SK-N-SH (cell line): Measurements from ENCODE around the gene GRK3. TPM values are rescaled to one million over a fixed set of nuclear protein-coding genes. Genes with fewer than 3 reads are reported as not detected.

Source experiments
- CTCF ChIA-PET: fragments of 300-600, 350-600 bp; formaldehyde crosslinking; extraction: SDS; loops from one replicate; lab custom pipeline; 2021; lab: Yijun Ruan, JAX
- POLR2A ChIA-PET: fragments of 350-600 bp; sonication (Branson Sonifier 250); formaldehyde crosslinking; extraction: SDS; loops from one replicate; lab custom pipeline; 2020; ENCODE audit warnings: antibody characterized with exemption, inconsistent platforms; lab: Yijun Ruan, JAX
- DNase-seq: peaks from one replicate; pipeline ENCODE4 v3.0.0; 2012
- H2AFZ ChIP-seq: fragments of 200-600 bp; sonication (generic); 2 replicates; pipeline ENCODE4 v1.8.1; 2016; ENCODE audit warnings: antibody characterized with exemption, mild to moderate bottlenecking, low read depth
- H3F3A ChIP-seq: fragments of 200-600 bp; sonication (generic); replicated peaks from 2 replicates; pipeline ENCODE3; 2016; ENCODE audit warnings: antibody characterized with exemption, mild to moderate bottlenecking; ENCODE audit not compliant: insufficient read depth
- H3K27ac ChIP-seq, 2 experiments: fragments of 200-500 bp in 1 of 2; fragments of 200-600 bp in 1 of 2; sonication (Bioruptor generic) in 1 of 2; sonication (generic), shearing (Covaris generic) in 1 of 2; 2 replicates each; pipeline versions ENCODE4 v1.5.1 to v1.6.1; 2014 to 2016; ENCODE audit warnings: low read depth in 2 of 2, inconsistent platforms in 1 of 2, low read length in 1 of 2, mild to moderate bottlenecking in 1 of 2, mixed read lengths in 1 of 2
- H3K27me3 ChIP-seq: fragments of 200-600 bp; sonication (generic), shearing (Covaris generic); 2 replicates; pipeline ENCODE4 v1.6.1; 2016; ENCODE audit warnings: mixed run types; ENCODE audit not compliant: insufficient read depth
- H3K36me3 ChIP-seq, 2 experiments: fragments of 200-500 bp in 1 of 2; fragments of 200-600 bp in 1 of 2; sonication (Bioruptor generic) in 1 of 2; sonication (generic) in 1 of 2; replicated peaks in 1 of 2; 2 replicates each; pipeline versions ENCODE3 to v1.5.1; 2014 to 2016; ENCODE audit warnings: low read length in 1 of 2, mild to moderate bottlenecking in 1 of 2; ENCODE audit not compliant: insufficient read depth in 2 of 2, control insufficient read depth in 1 of 2
- H3K4me1 ChIP-seq, 2 experiments: fragments of 200-500 bp in 1 of 2; fragments of 200-600 bp in 1 of 2; sonication (Bioruptor generic) in 1 of 2; sonication (generic), shearing (Covaris generic) in 1 of 2; 2 replicates each; pipeline versions ENCODE4 v1.5.1 to v1.6.1; 2014 to 2016; ENCODE audit warnings: low read depth in 1 of 2, low read length in 1 of 2, mixed run types in 1 of 2; ENCODE audit not compliant: insufficient read depth in 2 of 2, control insufficient read depth in 1 of 2
- H3K4me2 ChIP-seq: fragments of 200-600 bp; sonication (generic), shearing (Covaris generic); 2 replicates; pipeline ENCODE4 v1.6.1; 2017; ENCODE audit warnings: mixed run types
- H3K4me3 ChIP-seq, 2 experiments: fragments of 200-500 bp in 1 of 2; fragments of 200-600 bp in 1 of 2; sonication (Bioruptor generic) in 1 of 2; sonication (generic), shearing (Covaris generic) in 1 of 2; 2 replicates each; pipeline versions ENCODE4 v1.5.1 to v1.8.1; 2014 to 2016; ENCODE audit warnings: low read depth in 2 of 2, inconsistent platforms in 1 of 2, low read length in 1 of 2, mild to moderate bottlenecking in 1 of 2, mixed read lengths in 1 of 2, moderate library complexity in 1 of 2
- H3K79me2 ChIP-seq: fragments of 200-600 bp; sonication (generic); 2 replicates; pipeline ENCODE4 v1.8.1; 2017; ENCODE audit warnings: mild to moderate bottlenecking; ENCODE audit not compliant: insufficient read depth
- H3K9ac ChIP-seq: fragments of 200-600 bp; sonication (generic); 2 replicates; pipeline ENCODE4 v1.6.1; 2017; ENCODE audit warnings: mixed run types
- H3K9me2 ChIP-seq: fragments of 200-600 bp; sonication (generic); 2 replicates; pipeline ENCODE4 v1.6.1; 2017; ENCODE audit warnings: mixed run types
- H3K9me3 ChIP-seq: fragments of 200-600 bp; sonication (generic); 2 replicates; pipeline ENCODE4 v1.6.1; 2017; ENCODE audit warnings: mixed run types, mild to moderate bottlenecking, moderate library complexity
- H4K20me1 ChIP-seq: fragments of 200-600 bp; sonication (generic); 2 replicates; pipeline ENCODE4 v1.6.1; 2017; ENCODE audit warnings: mild to moderate bottlenecking, mixed run types; ENCODE audit not compliant: insufficient read depth
- CHD2 ChIP-seq: fragments of 150-350 bp; IDR thresholded peaks from 2 replicates; pipeline ENCODE4 v1.6.1; 2018; ENCODE audit warnings: low read length; ENCODE audit not compliant: partially characterized antibody
- CTCF ChIP-seq: fragments of 200-600 bp; sonication (generic); IDR thresholded peaks from 2 replicates; pipeline ENCODE4 v1.6.1; 2017; ENCODE audit warnings: antibody characterized with exemption, mild to moderate bottlenecking, moderate library complexity
- ELF1 ChIP-seq: IDR thresholded peaks from 2 replicates; pipeline ENCODE4 v1.4.0; 2012
- EP300 ChIP-seq, 2 experiments: IDR thresholded peaks; 2 replicates each; pipeline versions ENCODE4 v1.4.0 to v1.6.1; 2012; ENCODE audit warnings: borderline replicate concordance in 1 of 2, low read depth in 1 of 2, low read length in 1 of 2
- EZH2phosphoT487 ChIP-seq: fragments of 200-600 bp; sonication (generic); IDR thresholded peaks from 2 replicates; pipeline ENCODE4 v1.6.1; 2017; ENCODE audit warnings: low read depth, mixed run types, mild to moderate bottlenecking, antibody characterized with exemption, moderate library complexity, borderline replicate concordance
- FOXJ3 ChIP-seq: sonication (generic); formaldehyde crosslinking; IDR thresholded peaks from 2 replicates; pipeline ENCODE4 v1.5.1; 2020; ENCODE audit warnings: mild to moderate bottlenecking, missing genetic modification reagents
- FOXM1 ChIP-seq: IDR thresholded peaks from 2 replicates; pipeline ENCODE4 v1.4.0; 2012; ENCODE audit warnings: low read depth, mild to moderate bottlenecking
- GABPA ChIP-seq: IDR thresholded peaks from 2 replicates; pipeline ENCODE4 v1.4.0; 2012; ENCODE audit warnings: low read depth, mild to moderate bottlenecking
- JUND ChIP-seq: IDR thresholded peaks from 2 replicates; pipeline ENCODE4 v1.4.0; 2012
- NFIC ChIP-seq: IDR thresholded peaks from 2 replicates; pipeline ENCODE4 v1.4.0; 2012; ENCODE audit warnings: borderline replicate concordance
- NRF1 ChIP-seq: IDR thresholded peaks from 2 replicates; pipeline ENCODE4 v1.6.1; 2012; ENCODE audit warnings: low read depth, mild to moderate bottlenecking, low read length
- PBX3 ChIP-seq: IDR thresholded peaks from 2 replicates; pipeline ENCODE4; 2012
- POLR2AphosphoS5 ChIP-seq: IDR thresholded peaks from 2 replicates; pipeline ENCODE4 v1.6.1; 2012; ENCODE audit warnings: low read depth, low read length
- RFX5 ChIP-seq: IDR thresholded peaks from 2 replicates; pipeline ENCODE4 v1.6.1; 2012; ENCODE audit warnings: mild to moderate bottlenecking, improper control_type of control experiment, low read length
- RXRA ChIP-seq: IDR thresholded peaks from 2 replicates; pipeline ENCODE4 v1.4.0; 2012; ENCODE audit warnings: low read depth, mild to moderate bottlenecking, borderline replicate concordance
- TAF1 ChIP-seq: IDR thresholded peaks from 2 replicates; pipeline ENCODE4 v1.6.1; 2012; ENCODE audit warnings: low read depth, mild to moderate bottlenecking, low read length, moderate library complexity, borderline replicate concordance
- USF1 ChIP-seq: IDR thresholded peaks from 2 replicates; pipeline ENCODE4 v1.4.0; 2012; ENCODE audit warnings: low read depth, borderline replicate concordance
- YY1 ChIP-seq: IDR thresholded peaks from 2 replicates; pipeline ENCODE4 v1.4.0; 2012; ENCODE audit warnings: low read depth, mild to moderate bottlenecking
- ZBTB33 ChIP-seq: IDR thresholded peaks from 2 replicates; pipeline ENCODE4 v1.4.0; 2012; ENCODE audit warnings: low read depth, borderline replicate concordance
- WGBS: methylation state at CpG from one replicate; pipeline ENCODE4 v1.1.6; 2017; ENCODE audit warnings: low lambda C conversion rate; 5-methylcytosine and 5-hydroxymethylcytosine counted together
- polyA plus RNA-seq, 3 experiments: library from polyadenylated mRNA; depleted of rRNA; stranded (reverse); fragments of >200 nt; gene quantifications; 2 replicates each; pipeline ENCODE4 v1.2.3, GENCODE V29; 2012

Gene GRK3
- polyA plus RNA-seq, 1 of the 3 experiments (the other 2 are of a cell fraction): 1.3 TPM

GRCh38 chr22:25766418-25766817, 201.9 kb downstream of the GRK3 start:
- TF ChIP-seq YY1: no peak
- TF ChIP-seq FOXJ3 (CRISPR knock-in tag): no peak
- TF ChIP-seq POLR2AphosphoS5: no peak
- TF ChIP-seq EZH2phosphoT487: no peak
- TF ChIP-seq PBX3: no peak
- no peak for TF ChIP-seq ZBTB33
- TF ChIP-seq CHD2: no peak
- no peak for TF ChIP-seq RXRA
- no peak for TF ChIP-seq JUND
- TF ChIP-seq ELF1: no peak
- TF ChIP-seq FOXM1: no peak
- TF ChIP-seq GABPA: no peak
- TF ChIP-seq TAF1: no peak
- H3K4me1 ChIP-seq: peaks cover 0 to 9% of the 10 kb centered on the region in 2 experiments; a peak in 1 of 4 replicates
- ChIA-PET CTCF (interaction anchor here (0.9 to 1.7 kb wide), 4 partner anchors 40 to 530 kb away, joined by 3 to 4 read pairs (median 4); no protein-coding TSS in a partner anchor), POLR2A (no interaction called here)
- no peaks in the 10 kb centered on the region for H3F3A ChIP-seq
- no peak overlapping the region for H3K9ac ChIP-seq
- no peaks in the 10 kb centered on the region for H3K9me3 ChIP-seq
- H3K27me3 ChIP-seq: no peaks in the 10 kb centered on the region
- H3K4me3 ChIP-seq: no peak overlapping the region; a peak in 1 of 4 replicates
- no peak for DNase-seq
- no peaks in the 10 kb centered on the region for H3K79me2 ChIP-seq
- no peaks in the 10 kb centered on the region for H3K9me2 ChIP-seq
- WGBS: 56% methylated on average over 3 of the region's 3 CpGs
- H4K20me1 ChIP-seq: no peaks in the 10 kb centered on the region
- no peak overlapping the region for H2AFZ ChIP-seq
- H3K4me2 ChIP-seq: no peak overlapping the region
- no peak overlapping the region for H3K27ac ChIP-seq
- no peaks in the 10 kb centered on the region for H3K36me3 ChIP-seq

- H3K36me3 ChIP-seq: no peaks in the 10 kb centered on the region
- no peak overlapping the region for H3K4me2 ChIP-seq
- H3K79me2 ChIP-seq: no peaks in the 10 kb centered on the region
- peaks cover 0 to 11% of the 10 kb centered on the region in 2 experiments; a peak in 1 of 4 replicates for H3K4me1 ChIP-seq
- POLR2A ChIA-PET: no interaction called here
- H2AFZ ChIP-seq: no peak overlapping the region
- no peak overlapping the region for H3K27ac ChIP-seq
- CTCF ChIA-PET: interaction anchor here (0.6 to 5.3 kb wide), 6 partner anchors 9 to 568 kb away, joined by 3 to 52 read pairs (median 4); no protein-coding TSS in a partner anchor
- H3K9me2 ChIP-seq: no peaks in the 10 kb centered on the region
- no peak overlapping the region for H3K9ac ChIP-seq
- no peaks in the 10 kb centered on the region for H3F3A ChIP-seq
- no peaks in the 10 kb centered on the region for H4K20me1 ChIP-seq
- H3K4me3 ChIP-seq: no peak overlapping the region
- DNase-seq: no peak
- no peaks in the 10 kb centered on the region for H3K9me3 ChIP-seq
- 61% methylated on average over 4 of the region's 4 CpGs for WGBS
- no peaks in the 10 kb centered on the region for H3K27me3 ChIP-seq
- TF ChIP-seq NFIC: no peak
- TF ChIP-seq RFX5: no peak
- no peak for TF ChIP-seq ZBTB33
- TF ChIP-seq RXRA: no peak
- no peak for TF ChIP-seq FOXJ3 (CRISPR knock-in tag)
- no peak for TF ChIP-seq YY1
- no peak for TF ChIP-seq CTCF
- no peak for TF ChIP-seq PBX3
- no peak for TF ChIP-seq EP300 (IDR thresholded peaks at IDR 0.05; ENCODE audit: borderline replicate concordance in 1 of 2, low read depth in 1 of 2, low read length in 1 of 2)
- no peak for TF ChIP-seq USF1
- TF ChIP-seq FOXM1: no peak
- no peak for TF ChIP-seq NRF1
Observed at GRCh38 chr22:25770333-25770732, 205.9 kb downstream of the GRK3 start.
